Testis (tissue), 3 donors: ENCODE results near the gene NNMT. TPM values are rescaled to one million over a fixed set of nuclear protein-coding genes. Genes with fewer than 3 reads are reported as not detected.

Experiments
- DNase-seq: peaks from one replicate; pipeline ENCODE4 v3.0.0-alpha.2; 2019
- H3K27ac ChIP-seq, 2 donors: fragments of 200-600 bp; sonication (generic); one replicate each; pipeline ENCODE4 v1.5.1; 2019
- H3K27me3 ChIP-seq: fragments of 200-600 bp; sonication (generic); one replicate; pipeline ENCODE4 v1.5.1; 2019
- H3K36me3 ChIP-seq: fragments of 200-600 bp; sonication (generic); one replicate; pipeline ENCODE4 v1.5.1; 2017; ENCODE audit warnings: low read depth; ENCODE audit errors: missing control alignments
- H3K4me1 ChIP-seq: fragments of 200-600 bp; sonication (generic); one replicate; pipeline ENCODE4 v1.5.1; 2019
- H3K4me3 ChIP-seq, 2 donors: fragments of 200-600 bp; sonication (generic); one replicate each; pipeline ENCODE4 v1.5.1; 2017 to 2019
- H3K9me3 ChIP-seq: fragments of 200-600 bp; sonication (generic); one replicate; pipeline ENCODE4 v1.5.1; 2017
- POLR2A ChIP-seq: fragments of 450-650 bp; IDR thresholded peaks from one replicate; pipeline ENCODE4 v1.6.1; 2017; ENCODE audit warnings: antibody characterized with exemption, mild to moderate bottlenecking, moderate library complexity
- WGBS, 2 donors: methylation state at CpG; one replicate each; pipeline ENCODE4 v1.1.5; 2018; 5-methylcytosine and 5-hydroxymethylcytosine counted together
- intact Hi-C: fragments of 100-400 bp; cut with DNase I; formaldehyde crosslinking; loops from one replicate; pipeline ENCODE4 v1.15.1; 2023; ENCODE audit warnings: low total_unique reads
- polyA plus RNA-seq: library from polyadenylated mRNA; stranded (reverse); fragments of 350-450 nt; fragmentation: Illumina TruSeq; extraction: RNeasy Lipid Tissue Mini Kit (QIAGEN cat#74804); gene quantifications from one replicate; pipeline ENCODE4 v1.2.3, GENCODE V29; 2014; ENCODE audit warnings: low read depth, low replicate concordance; ENCODE audit not compliant: insufficient read depth
- total RNA-seq, 2 donors: library from RNA; depleted of rRNA; stranded (reverse); fragments of >200 nt; gene quantifications; one replicate each; pipeline ENCODE4 v1.2.3, GENCODE V29; 2016
- TF ChIP-seq, protein P1 (sequence below), 3 experiments: fragments of 450-650 bp in 2 of 3; fragments of 200-600 bp in 1 of 3; sonication (generic) in 1 of 3; IDR thresholded peaks; one replicate each; pipeline ENCODE4 v1.5.1; 2016 to 2019; ENCODE audit warnings: antibody characterized with exemption in 3 of 3, mild to moderate bottlenecking in 2 of 3, moderate library complexity in 1 of 3

The NNMT gene
- total and polyA plus RNA-seq, 3 donors from 2014 or later = 10.6 to 38.8 (median 28.7) TPM

GRCh38 chr11:114276077-114276476 is 20.1 kb upstream of the NNMT start:
- intact Hi-C loops = no loop called here
- DNase-seq = no peak

DNA sequence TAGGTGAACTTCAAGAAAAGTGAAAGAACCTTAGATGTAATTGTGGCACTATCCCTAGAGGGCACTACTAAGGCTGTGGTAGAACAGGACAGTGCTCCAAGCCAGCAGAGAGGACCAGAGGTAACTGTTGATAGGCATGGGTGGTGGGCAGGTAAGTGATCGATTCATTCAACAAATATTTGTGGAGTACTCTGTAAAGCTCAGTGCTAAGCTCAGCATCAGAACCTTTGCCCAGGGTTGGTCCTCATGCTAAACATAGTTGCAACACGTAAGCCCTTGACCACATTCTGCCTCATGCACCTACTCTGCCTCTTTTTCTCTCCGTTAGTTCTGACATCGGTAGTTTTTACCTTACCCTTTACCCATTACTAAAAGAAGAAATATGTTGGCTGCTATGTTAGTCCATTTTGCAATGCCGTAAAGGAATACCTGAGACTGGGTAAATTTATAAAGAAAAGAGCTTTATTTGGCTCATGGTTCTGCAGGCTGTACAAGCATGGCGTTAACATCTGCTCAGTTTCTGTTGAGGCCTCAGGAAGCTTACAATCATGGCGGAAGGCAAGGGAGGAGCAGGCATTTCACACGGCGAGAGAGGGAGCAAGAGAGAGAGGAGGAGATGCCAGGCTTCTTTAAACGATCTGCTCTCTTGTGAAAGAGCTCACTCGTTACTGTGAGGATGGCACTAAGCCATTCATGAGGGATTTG is 18.4 kb upstream of the NNMT start:
- intact Hi-C loops = no loop called here
- H3K27ac ChIP-seq = no peak overlapping the region
- no peak overlapping the region for H3K4me3 ChIP-seq
- no peak for TF ChIP-seq POLR2A
- TF ChIP-seq, protein P1, sequence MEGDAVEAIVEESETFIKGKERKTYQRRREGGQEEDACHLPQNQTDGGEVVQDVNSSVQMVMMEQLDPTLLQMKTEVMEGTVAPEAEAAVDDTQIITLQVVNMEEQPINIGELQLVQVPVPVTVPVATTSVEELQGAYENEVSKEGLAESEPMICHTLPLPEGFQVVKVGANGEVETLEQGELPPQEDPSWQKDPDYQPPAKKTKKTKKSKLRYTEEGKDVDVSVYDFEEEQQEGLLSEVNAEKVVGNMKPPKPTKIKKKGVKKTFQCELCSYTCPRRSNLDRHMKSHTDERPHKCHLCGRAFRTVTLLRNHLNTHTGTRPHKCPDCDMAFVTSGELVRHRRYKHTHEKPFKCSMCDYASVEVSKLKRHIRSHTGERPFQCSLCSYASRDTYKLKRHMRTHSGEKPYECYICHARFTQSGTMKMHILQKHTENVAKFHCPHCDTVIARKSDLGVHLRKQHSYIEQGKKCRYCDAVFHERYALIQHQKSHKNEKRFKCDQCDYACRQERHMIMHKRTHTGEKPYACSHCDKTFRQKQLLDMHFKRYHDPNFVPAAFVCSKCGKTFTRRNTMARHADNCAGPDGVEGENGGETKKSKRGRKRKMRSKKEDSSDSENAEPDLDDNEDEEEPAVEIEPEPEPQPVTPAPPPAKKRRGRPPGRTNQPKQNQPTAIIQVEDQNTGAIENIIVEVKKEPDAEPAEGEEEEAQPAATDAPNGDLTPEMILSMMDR (IDR thresholded peaks at IDR 0.05) = no peak
- no peaks in the 10 kb centered on the region for H3K4me1 ChIP-seq
- no peaks in the 10 kb centered on the region for H3K9me3 ChIP-seq
- no peak for DNase-seq
- 86 to 89% methylated on average over 11 of the region's 11 CpGs for WGBS, 2 donors
- H3K36me3 ChIP-seq = no peaks in the 10 kb centered on the region
- H3K27me3 ChIP-seq = no peaks in the 10 kb centered on the region

More at GRCh38 chr11:114276077-114276476, 20.1 kb upstream of the NNMT start:
- Histone ChIP-seq H3K27me3 (no peaks in the 10 kb centered on the region), H3K27ac (no peak overlapping the region), H3K4me1 (no peaks in the 10 kb centered on the region), H3K36me3 (no peaks in the 10 kb centered on the region), H3K4me3 (no peak overlapping the region), H3K9me3 (no peaks in the 10 kb centered on the region)
- TF ChIP-seq, protein P1 (IDR thresholded peaks at IDR 0.05) = no peak
- TF ChIP-seq POLR2A = no peak
- 77 to 78% methylated on average over 5 of the region's 5 CpGs for WGBS, 2 donors

GRCh38 chr11:114278342-114279065 is 17.7 kb upstream of the NNMT start:
- no peaks in the 10 kb centered on the region for H3K9me3 ChIP-seq
- H3K36me3 ChIP-seq = no peaks in the 10 kb centered on the region
- 84 to 89% methylated on average over 3 to 4 of the region's 4 CpGs for WGBS, 2 donors
- intact Hi-C loops = no loop called here
- TF ChIP-seq POLR2A = no peak
- TF ChIP-seq, protein P1 (IDR thresholded peaks at IDR 0.05) = no peak
- H3K27ac ChIP-seq = no peak overlapping the region
- no peak for DNase-seq
- no peaks in the 10 kb centered on the region for H3K4me1 ChIP-seq
- no peaks in the 10 kb centered on the region for H3K27me3 ChIP-seq
- no peak overlapping the region for H3K4me3 ChIP-seq

GRCh38 chr11:114279792-114280546 is 16.2 kb upstream of the NNMT start:
- intact Hi-C loops = no loop called here
- no peak for TF ChIP-seq POLR2A
- TF ChIP-seq, protein P1 (IDR thresholded peaks at IDR 0.05) = no peak
- H3K9me3 ChIP-seq = no peaks in the 10 kb centered on the region
- no peaks in the 10 kb centered on the region for H3K27me3 ChIP-seq
- DNase-seq = no peak
- no peak overlapping the region for H3K27ac ChIP-seq
- WGBS, 2 donors = 88 to 92% methylated on average over 9 of the region's 9 CpGs
- H3K36me3 ChIP-seq = no peaks in the 10 kb centered on the region
- no peaks in the 10 kb centered on the region for H3K4me1 ChIP-seq
- H3K4me3 ChIP-seq = no peak overlapping the region
